GM23338 (cell line): ENCODE data around the gene MAMLD1. TPM values are rescaled to one million over a fixed set of nuclear protein-coding genes. Genes with fewer than 3 reads are reported as not detected.

Experiments
- ATAC-seq: fragments of 200-7000 bp; cut with Tn5 transposase; 3 replicates; pipeline ENCODE4 v1.9.1; 2020
- DNase-seq: peaks from one replicate; pipeline ENCODE4 v3.0.0-alpha.2; 2015; ENCODE audit warnings: low spot score
- H2AFZ ChIP-seq: fragments of 200-600 bp; sonication (generic); 2 replicates; pipeline ENCODE4 v1.8.0; 2016; ENCODE audit warnings: antibody characterized with exemption, mild to moderate bottlenecking, moderate library complexity
- H3F3A ChIP-seq: fragments of 200-600 bp; sonication (generic); replicated peaks from 2 replicates; pipeline ENCODE4 v1.8.0; 2017; ENCODE audit warnings: antibody characterized with exemption, mixed run types, low read depth
- H3K27ac ChIP-seq: fragments of 200-600 bp; sonication (generic); 2 replicates; pipeline ENCODE4 v1.6.1; 2016; ENCODE audit warnings: low read depth
- H3K27me3 ChIP-seq: fragments of 200-600 bp; sonication (generic); 2 replicates; pipeline ENCODE4 v1.8.0; 2016; ENCODE audit warnings: mild to moderate bottlenecking, mixed run types, moderate library complexity; ENCODE audit not compliant: insufficient read depth
- H3K36me3 ChIP-seq: fragments of 200-600 bp; sonication (generic); 2 replicates; pipeline ENCODE4 v1.8.0; 2016; ENCODE audit warnings: mild to moderate bottlenecking; ENCODE audit not compliant: insufficient read depth
- H3K4me1 ChIP-seq: fragments of 200-600 bp; sonication (generic); 2 replicates; pipeline ENCODE4 v1.8.0; 2016; ENCODE audit warnings: mild to moderate bottlenecking, moderate library complexity; ENCODE audit not compliant: insufficient read depth
- H3K4me2 ChIP-seq: fragments of 200-600 bp; sonication (generic); 2 replicates; pipeline ENCODE4 v1.7.1; 2017; ENCODE audit warnings: mixed run types
- H3K4me3 ChIP-seq: fragments of 200-600 bp; sonication (generic); 2 replicates; pipeline ENCODE4 v1.6.1; 2016; ENCODE audit warnings: mixed run types
- H3K79me2 ChIP-seq: fragments of 200-600 bp; sonication (generic); replicated peaks from 2 replicates; pipeline ENCODE4 v1.8.0; 2017; ENCODE audit warnings: mild to moderate bottlenecking; ENCODE audit not compliant: insufficient read depth
- H3K9me2 ChIP-seq: fragments of 200-600 bp; sonication (generic); 2 replicates; pipeline ENCODE4 v1.8.0; 2017; ENCODE audit not compliant: insufficient read depth
- H4K20me1 ChIP-seq: fragments of 200-600 bp; sonication (generic); replicated peaks from 2 replicates; pipeline ENCODE4 v1.8.0; 2017; ENCODE audit warnings: mild to moderate bottlenecking; ENCODE audit not compliant: insufficient read depth
- H3K27ac Mint-ChIP-seq: 2 replicates; pipeline ENCODE4 v1.8.0; 2020; ENCODE audit warnings: inconsistent platforms, mild to moderate bottlenecking, moderate library complexity, mixed read lengths
- H3K27me3 Mint-ChIP-seq: 3 replicates; pipeline ENCODE4 v1.8.0; 2022; ENCODE audit warnings: low read depth, mild to moderate bottlenecking, moderate library complexity, mixed read lengths, inconsistent platforms; ENCODE audit not compliant: insufficient read depth, poor library complexity
- H3K36me3 Mint-ChIP-seq: 3 replicates; pipeline ENCODE4 v1.8.0; 2021; ENCODE audit warnings: low read depth, mild to moderate bottlenecking, inconsistent platforms, moderate library complexity, mixed read lengths
- H3K4me1 Mint-ChIP-seq: 3 replicates; pipeline ENCODE4 v1.8.0; 2020; ENCODE audit warnings: mild to moderate bottlenecking, inconsistent platforms, mixed read lengths
- H3K4me3 Mint-ChIP-seq: 3 replicates; pipeline ENCODE4 v1.8.0; 2021; ENCODE audit warnings: moderate library complexity, mild to moderate bottlenecking, inconsistent platforms, mixed read lengths
- H3K9me3 Mint-ChIP-seq: 3 replicates; pipeline ENCODE4 v1.8.0; 2020; ENCODE audit warnings: moderate library complexity, mild to moderate bottlenecking, inconsistent platforms, mixed read lengths
- CREB1 ChIP-seq: fragments of 250-450 bp; sonication (Bioruptor Pico); IDR thresholded peaks from 2 replicates; pipeline ENCODE4 v1.5.0; 2020; ENCODE audit warnings: low read depth, mild to moderate bottlenecking, moderate library complexity
- CTCF ChIP-seq, 2 experiments: fragments of 200-600 bp in 1 of 2; sonication (generic) in 1 of 2; conservative IDR thresholded peaks; 2 replicates each; pipeline versions ENCODE4 v1.5.1 to v1.6.1; 2016 to 2017; ENCODE audit warnings: antibody characterized with exemption in 2 of 2, low read depth in 2 of 2, mild to moderate bottlenecking in 2 of 2, moderate library complexity in 1 of 2
- ETS1 ChIP-seq: IDR thresholded peaks from 2 replicates; pipeline ENCODE4 v1.6.1; 2016; ENCODE audit warnings: antibody characterized with exemption
- EZH2 ChIP-seq: fragments of 200-600 bp; sonication (generic); IDR thresholded peaks from one replicate; pipeline ENCODE4 v1.8.0; 2017; ENCODE audit warnings: antibody characterized with exemption, mild to moderate bottlenecking, low read depth; ENCODE audit not compliant: unreplicated experiment
- EZH2phosphoT487 ChIP-seq: fragments of 200-600 bp; sonication (generic); IDR thresholded peaks from one replicate; pipeline ENCODE4 v1.8.1; 2018; ENCODE audit warnings: antibody characterized with exemption; ENCODE audit not compliant: unreplicated experiment
- POLR2AphosphoS5 ChIP-seq: IDR thresholded peaks from 2 replicates; pipeline ENCODE4 v1.6.1; 2016; ENCODE audit warnings: antibody characterized with exemption, low read depth
- REST ChIP-seq: IDR thresholded peaks from one replicate; pipeline ENCODE4 v1.6.1; 2018; ENCODE audit warnings: antibody characterized with exemption; ENCODE audit not compliant: unreplicated experiment
- STAT1 ChIP-seq: IDR thresholded peaks from one replicate; pipeline ENCODE4 v1.6.1; 2016; ENCODE audit warnings: antibody characterized with exemption; ENCODE audit not compliant: unreplicated experiment
- ZNF114 ChIP-seq: fragments of 250-450 bp; sonication (Bioruptor Pico); IDR thresholded peaks from 2 replicates; pipeline ENCODE4 v1.5.0; 2020; ENCODE audit warnings: mild to moderate bottlenecking, moderate library complexity
- ZNF331 ChIP-seq: fragments of 250-450 bp; sonication (Bioruptor Pico); IDR thresholded peaks from 2 replicates; pipeline ENCODE4 v1.5.0; 2020; ENCODE audit warnings: low read depth, mild to moderate bottlenecking, moderate library complexity
- ZNF462 ChIP-seq: fragments of 250-450 bp; sonication (Bioruptor Pico); IDR thresholded peaks from 2 replicates; pipeline ENCODE4 v1.5.0; 2020; ENCODE audit warnings: mild to moderate bottlenecking, moderate library complexity
- polyA plus RNA-seq: library from polyadenylated mRNA; unstranded; fragments of >200 nt; fragmentation: Nextera tagmentation; extraction: Ambion mirVana; gene quantifications from 2 replicates; pipeline ENCODE4 v1.2.1, GENCODE V29; 2016
- total RNA-seq: library from RNA; depleted of rRNA; stranded (reverse); fragments of >200 nt; shearing (Covaris generic); gene quantifications from 2 replicates; pipeline ENCODE4 v1.2.3, GENCODE V29; 2014

MAMLD1 gene
- total and polyA plus RNA-seq, 2 experiments from 2014 or later = 0.13 to 0.21 TPM

GRCh38 chrX:150502091-150502490 lies 139.0 kb downstream of the MAMLD1 start:
- Histone ChIP-seq H3F3A (no peaks in the 10 kb centered on the region), H3K9me2 (no peaks in the 10 kb centered on the region), H3K79me2 (no peaks in the 10 kb centered on the region), H3K4me1 (0 out of 2 replicates have a peak, but pooled peaks cover 10% of the 10 kb centered on the region), H3K36me3 (no peaks in the 10 kb centered on the region), H2AFZ (no peak overlapping the region), H3K4me2 (no peak overlapping the region), H3K27me3 (no peaks in the 10 kb centered on the region), H3K27ac (no peak overlapping the region), H3K4me3 (no peak overlapping the region), H4K20me1 (no peaks in the 10 kb centered on the region)
- H3K36me3 Mint-ChIP-seq = no peaks in the 10 kb centered on the region
- H3K27ac Mint-ChIP-seq = no peak overlapping the region
- H3K9me3 Mint-ChIP-seq = no peaks in the 10 kb centered on the region
- H3K4me1 Mint-ChIP-seq = peaks cover 21% of the 10 kb centered on the region
- ATAC-seq (no peak), DNase-seq (no peak)
- H3K4me3 Mint-ChIP-seq = no peak overlapping the region
- TF ChIP-seq ETS1 (no peak), REST (no peak), EZH2 (no peak), EZH2phosphoT487 (no peak), ZNF462 (CRISPR knock-in tag) (no peak), ZNF114 (CRISPR knock-in tag) (no peak), POLR2AphosphoS5 (no peak), CTCF (conservative IDR thresholded peaks at IDR 0.05; ENCODE audit: low read depth in 2 of 2) (no peak), ZNF331 (CRISPR knock-in tag) (no peak), STAT1 (no peak), CREB1 (CRISPR knock-in tag) (no peak)
- H3K27me3 Mint-ChIP-seq = no peaks in the 10 kb centered on the region
